HEK293 (cell line): ENCODE data around the gene DSCAML1.

ENCODE experiments used
- CTCF ChIA-PET: fragments of 350-600 bp; formaldehyde crosslinking; extraction: SDS; loops from one replicate; lab custom pipeline; 2021; ENCODE audit warnings: antibody characterized with exemption; lab: Yijun Ruan, JAX
- POLR2A ChIA-PET: fragments of 300-600 bp; formaldehyde crosslinking; extraction: SDS; loops from one replicate; lab custom pipeline; 2020; ENCODE audit warnings: antibody characterized with exemption, inconsistent platforms; lab: Yijun Ruan, JAX
- H3K27ac ChIP-seq: fragments of 200-500 bp; sonication (Bioruptor generic); 2 replicates; pipeline ENCODE4 v1.5.1; 2014; ENCODE audit warnings: low read depth, low read length, control low read depth, inconsistent platforms; ENCODE audit errors: extremely low read depth
- H3K36me3 ChIP-seq, 2 experiments: fragments of 200-500 bp in 1 of 2; sonication (Bioruptor generic) in 1 of 2; 1 replicate in 1 of 2; 2 replicates in 1 of 2; pipeline ENCODE4 v1.5.1; 2014 to 2017; ENCODE audit warnings: inconsistent platforms in 2 of 2, low read length in 2 of 2; ENCODE audit not compliant: control insufficient read depth in 2 of 2, insufficient read depth in 1 of 2
- H3K4me1 ChIP-seq: fragments of 200-500 bp; sonication (Bioruptor generic); 2 replicates; pipeline ENCODE4 v1.5.1; 2014; ENCODE audit warnings: mild to moderate bottlenecking, low read length, inconsistent platforms; ENCODE audit not compliant: control insufficient read depth, insufficient read depth
- H3K4me3 ChIP-seq: 2 replicates; pipeline ENCODE4 v1.5.1; 2011; ENCODE audit warnings: low read depth, mild to moderate bottlenecking, control low read depth, low read length, moderate library complexity
- H3K9me3 ChIP-seq: fragments of 200-500 bp; sonication (Bioruptor generic); 2 replicates; pipeline ENCODE4 v1.5.1; 2014; ENCODE audit warnings: low read depth, low read length, inconsistent platforms; ENCODE audit not compliant: control insufficient read depth, insufficient read depth
- EGR2 ChIP-seq: fragments of 450-650 bp; formaldehyde crosslinking; IDR thresholded peaks from 2 replicates; pipeline ENCODE4 v1.5.1; 2016; ENCODE audit warnings: low read depth, missing biosample characterization, missing genetic modification characterization
- KLF16 ChIP-seq: fragments of 450-650 bp; formaldehyde crosslinking; IDR thresholded peaks from 2 replicates; pipeline ENCODE4 v1.5.1; 2017; ENCODE audit warnings: missing biosample characterization, missing genetic modification characterization
- PRDM1 ChIP-seq: fragments of 450-650 bp; formaldehyde crosslinking; IDR thresholded peaks from 2 replicates; pipeline ENCODE4; 2016; ENCODE audit warnings: missing biosample characterization, missing genetic modification characterization
- SETDB1 ChIP-seq: IDR thresholded peaks from one replicate; pipeline ENCODE4 v1.6.1; 2017; ENCODE audit warnings: mild to moderate bottlenecking, low read length, moderate library complexity, mixed read lengths; ENCODE audit not compliant: insufficient read length
- YY1 ChIP-seq: fragments of 450-650 bp; formaldehyde crosslinking; IDR thresholded peaks from 2 replicates; pipeline ENCODE4 v1.5.1; 2018; ENCODE audit warnings: missing biosample characterization, missing genetic modification characterization
- ZBTB48 ChIP-seq: fragments of 450-650 bp; formaldehyde crosslinking; IDR thresholded peaks from 2 replicates; pipeline ENCODE4 v1.5.1; 2016; ENCODE audit warnings: missing biosample characterization, missing genetic modification characterization
- ZNF23 ChIP-seq: fragments of 450-650 bp; formaldehyde crosslinking; IDR thresholded peaks from 2 replicates; pipeline ENCODE4 v1.5.1; 2016; ENCODE audit warnings: missing biosample characterization, missing genetic modification characterization, borderline replicate concordance
- ZNF529 ChIP-seq: fragments of 450-650 bp; formaldehyde crosslinking; IDR thresholded peaks from 2 replicates; pipeline ENCODE4 v1.5.1; 2017; ENCODE audit warnings: missing genetic modification characterization, missing biosample characterization; ENCODE audit not compliant: insufficient replicate concordance
- ZNF624 ChIP-seq: fragments of 450-650 bp; formaldehyde crosslinking; IDR thresholded peaks from 2 replicates; pipeline ENCODE4 v1.5.1; 2017; ENCODE audit warnings: missing biosample characterization, missing genetic modification characterization
- TF ChIP-seq, protein P1 (sequence below): fragments of 450-650 bp; formaldehyde crosslinking; IDR thresholded peaks from 2 replicates; pipeline ENCODE4 v1.5.1; 2016; ENCODE audit warnings: missing biosample characterization, missing genetic modification characterization
- TF ChIP-seq, protein P2 (sequence below): fragments of 450-650 bp; formaldehyde crosslinking; IDR thresholded peaks from 2 replicates; pipeline ENCODE4 v1.5.1; 2016; ENCODE audit warnings: missing biosample characterization, missing genetic modification characterization
- TF ChIP-seq, protein P3 (sequence below): fragments of 450-650 bp; formaldehyde crosslinking; IDR thresholded peaks from 2 replicates; pipeline ENCODE4 v1.5.1; 2017; ENCODE audit warnings: missing biosample characterization, missing genetic modification characterization
- TF ChIP-seq, protein P4 (sequence below): fragments of 450-650 bp; formaldehyde crosslinking; IDR thresholded peaks from 2 replicates; pipeline ENCODE4 v1.5.1; 2016; ENCODE audit warnings: missing biosample characterization, missing genetic modification characterization

Gene DSCAML1

GRCh38 chr11:117633186-117633754, 163.7 kb downstream of the DSCAML1 start:
- Histone ChIP-seq H3K4me3 (no peak overlapping the region), H3K27ac (no peak overlapping the region), H3K4me1 (no peaks in the 10 kb centered on the region), H3K9me3 (no peaks in the 10 kb centered on the region), H3K36me3 (no peaks in the 10 kb centered on the region)
- TF ChIP-seq, protein P1, sequence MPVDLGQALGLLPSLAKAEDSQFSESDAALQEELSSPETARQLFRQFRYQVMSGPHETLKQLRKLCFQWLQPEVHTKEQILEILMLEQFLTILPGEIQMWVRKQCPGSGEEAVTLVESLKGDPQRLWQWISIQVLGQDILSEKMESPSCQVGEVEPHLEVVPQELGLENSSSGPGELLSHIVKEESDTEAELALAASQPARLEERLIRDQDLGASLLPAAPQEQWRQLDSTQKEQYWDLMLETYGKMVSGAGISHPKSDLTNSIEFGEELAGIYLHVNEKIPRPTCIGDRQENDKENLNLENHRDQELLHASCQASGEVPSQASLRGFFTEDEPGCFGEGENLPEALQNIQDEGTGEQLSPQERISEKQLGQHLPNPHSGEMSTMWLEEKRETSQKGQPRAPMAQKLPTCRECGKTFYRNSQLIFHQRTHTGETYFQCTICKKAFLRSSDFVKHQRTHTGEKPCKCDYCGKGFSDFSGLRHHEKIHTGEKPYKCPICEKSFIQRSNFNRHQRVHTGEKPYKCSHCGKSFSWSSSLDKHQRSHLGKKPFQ, result no peak
- ChIA-PET CTCF (interaction anchor here (2.0 kb wide), 1 partner anchor 12 kb away, joined by 5 read pairs; no protein-coding TSS in a partner anchor), POLR2A (interaction anchor here (0.6 kb wide), 1 partner anchor 40 kb away, joined by 5 read pairs; no protein-coding TSS in a partner anchor)

DNA sequence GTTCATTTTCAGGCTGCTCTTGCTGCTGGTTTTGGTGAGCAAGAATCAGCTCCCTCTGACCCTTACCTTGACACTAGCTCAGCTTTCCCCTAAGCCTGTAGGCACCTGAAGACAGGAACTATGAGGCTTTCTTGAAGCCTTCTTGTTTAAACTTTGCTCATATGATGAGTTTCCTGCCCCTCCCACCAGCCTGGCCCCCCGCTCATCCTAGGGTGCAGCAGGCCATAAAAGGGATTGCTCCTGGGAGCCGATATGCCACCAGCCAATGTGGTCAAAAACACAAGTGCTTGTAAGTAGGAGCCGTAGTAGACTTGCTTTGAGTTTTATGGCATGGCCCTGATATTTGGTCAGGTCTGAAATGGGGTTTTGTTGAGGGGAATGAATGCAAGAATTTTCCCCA, 164.7 kb downstream of the DSCAML1 start:
- Histone ChIP-seq H3K27ac (no peak overlapping the region), H3K4me3 (no peak overlapping the region), H3K9me3 (no peaks in the 10 kb centered on the region), H3K4me1 (no peaks in the 10 kb centered on the region), H3K36me3 (no peaks in the 10 kb centered on the region)
- POLR2A ChIA-PET, result no interaction called here
- CTCF ChIA-PET, result interaction anchor here (0.6 kb wide), 1 partner anchor 184 kb away, joined by 3 read pairs; no protein-coding TSS in a partner anchor
- TF ChIP-seq, protein P2, sequence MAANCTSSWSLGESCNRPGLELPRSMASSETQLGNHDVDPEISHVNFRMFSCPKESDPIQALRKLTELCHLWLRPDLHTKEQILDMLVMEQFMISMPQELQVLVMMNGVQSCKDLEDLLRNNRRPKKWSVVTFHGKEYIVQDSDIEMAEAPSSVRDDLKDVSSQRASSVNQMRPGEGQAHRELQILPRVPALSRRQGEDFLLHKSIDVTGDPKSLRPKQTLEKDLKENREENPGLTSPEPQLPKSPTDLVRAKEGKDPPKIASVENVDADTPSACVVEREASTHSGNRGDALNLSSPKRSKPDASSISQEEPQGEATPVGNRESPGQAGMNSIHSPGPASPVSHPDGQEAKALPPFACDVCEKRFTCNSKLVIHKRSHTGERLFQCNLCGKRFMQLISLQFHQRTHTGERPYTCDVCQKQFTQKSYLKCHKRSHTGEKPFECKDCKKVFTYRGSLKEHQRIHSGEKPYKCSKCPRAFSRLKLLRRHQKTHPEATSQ (tag by site-specific recombination), result no peak

DNA sequence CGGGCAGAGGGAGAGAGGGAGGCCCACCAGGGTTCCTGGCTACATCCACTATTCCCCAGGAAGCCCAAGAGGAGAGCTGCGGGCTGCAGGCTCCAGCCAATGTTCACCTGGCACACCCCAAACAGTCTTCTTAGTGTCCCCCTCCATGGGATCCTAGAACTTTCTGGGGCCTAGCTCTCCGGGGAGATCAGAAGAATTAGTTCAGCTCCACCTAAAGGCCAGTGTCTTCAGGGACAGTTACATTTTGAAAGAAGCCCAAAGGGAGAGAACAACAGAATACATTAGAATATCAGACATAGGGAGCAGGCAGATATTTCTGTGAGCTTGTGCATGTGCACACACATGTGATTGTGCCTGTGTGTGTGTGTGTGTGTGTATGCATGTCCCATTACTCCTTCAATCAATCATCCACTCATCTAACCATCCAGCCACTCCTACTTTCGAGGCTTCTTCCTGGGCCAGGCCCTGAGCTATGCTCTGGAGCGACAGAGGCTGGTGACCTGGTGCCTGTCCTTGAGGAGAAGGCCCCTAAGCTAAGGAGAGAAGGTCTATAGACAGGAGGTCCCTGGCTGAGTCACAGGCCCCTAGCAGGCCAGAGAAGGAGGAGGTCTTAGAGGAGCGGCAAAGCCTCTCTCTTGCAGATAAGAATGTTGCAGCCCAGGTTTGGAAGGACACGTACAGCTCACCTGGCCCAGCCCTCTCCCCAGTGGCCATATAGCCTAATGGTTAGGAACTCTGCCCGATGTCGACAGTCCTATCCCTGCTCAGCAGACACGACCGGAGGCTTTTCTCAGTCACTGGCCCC, 165.5 kb downstream of the DSCAML1 start:
- H3K9me3 ChIP-seq, result no peaks in the 10 kb centered on the region
- TF ChIP-seq YY1 (tag by site-specific recombination) (no peak), PRDM1 (tag by site-specific recombination) (no peak), ZNF23 (no peak), KLF16 (tag by site-specific recombination) (no peak), ZBTB48 (tag by site-specific recombination) (no peak), SETDB1 (no peak), ZNF529 (tag by site-specific recombination) (no peak), EGR2 (tag by site-specific recombination) (no peak), ZNF624 (no peak)
- TF ChIP-seq, protein P3, sequence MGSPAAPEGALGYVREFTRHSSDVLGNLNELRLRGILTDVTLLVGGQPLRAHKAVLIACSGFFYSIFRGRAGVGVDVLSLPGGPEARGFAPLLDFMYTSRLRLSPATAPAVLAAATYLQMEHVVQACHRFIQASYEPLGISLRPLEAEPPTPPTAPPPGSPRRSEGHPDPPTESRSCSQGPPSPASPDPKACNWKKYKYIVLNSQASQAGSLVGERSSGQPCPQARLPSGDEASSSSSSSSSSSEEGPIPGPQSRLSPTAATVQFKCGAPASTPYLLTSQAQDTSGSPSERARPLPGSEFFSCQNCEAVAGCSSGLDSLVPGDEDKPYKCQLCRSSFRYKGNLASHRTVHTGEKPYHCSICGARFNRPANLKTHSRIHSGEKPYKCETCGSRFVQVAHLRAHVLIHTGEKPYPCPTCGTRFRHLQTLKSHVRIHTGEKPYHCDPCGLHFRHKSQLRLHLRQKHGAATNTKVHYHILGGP (tag by site-specific recombination), result no peak
- TF ChIP-seq, protein P4, sequence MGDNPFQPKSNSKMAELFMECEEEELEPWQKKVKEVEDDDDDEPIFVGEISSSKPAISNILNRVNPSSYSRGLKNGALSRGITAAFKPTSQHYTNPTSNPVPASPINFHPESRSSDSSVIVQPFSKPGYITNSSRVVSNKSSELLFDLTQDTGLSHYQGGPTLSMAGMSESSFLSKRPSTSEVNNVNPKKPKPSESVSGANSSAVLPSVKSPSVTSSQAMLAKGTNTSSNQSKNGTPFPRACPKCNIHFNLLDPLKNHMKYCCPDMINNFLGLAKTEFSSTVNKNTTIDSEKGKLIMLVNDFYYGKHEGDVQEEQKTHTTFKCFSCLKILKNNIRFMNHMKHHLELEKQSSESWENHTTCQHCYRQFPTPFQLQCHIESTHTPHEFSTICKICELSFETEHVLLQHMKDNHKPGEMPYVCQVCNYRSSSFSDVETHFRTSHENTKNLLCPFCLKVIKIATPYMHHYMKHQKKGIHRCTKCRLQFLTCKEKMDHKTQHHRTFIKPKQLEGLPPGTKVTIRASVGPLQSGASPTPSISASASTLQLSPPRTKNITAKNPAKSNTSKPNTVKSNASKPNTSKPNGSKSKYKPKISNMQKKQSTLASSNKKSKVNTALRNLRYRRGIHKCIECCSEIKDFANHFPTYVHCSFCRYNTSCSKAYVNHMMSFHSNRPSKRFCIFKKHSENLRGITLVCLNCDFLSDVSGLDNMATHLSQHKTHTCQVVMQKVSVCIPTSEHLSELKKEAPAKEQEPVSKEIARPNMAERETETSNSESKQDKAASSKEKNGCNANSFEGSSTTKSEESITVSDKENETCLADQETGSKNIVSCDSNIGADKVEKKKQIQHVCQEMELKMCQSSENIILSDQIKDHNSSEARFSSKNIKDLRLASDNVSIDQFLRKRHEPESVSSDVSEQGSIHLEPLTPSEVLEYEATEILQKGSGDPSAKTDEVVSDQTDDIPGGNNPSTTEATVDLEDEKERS (tag by site-specific recombination), result no peak
- H3K4me1 ChIP-seq, result no peaks in the 10 kb centered on the region
- H3K4me3 ChIP-seq, result no peak overlapping the region
- ChIA-PET CTCF (interaction anchor here (0.6 kb wide), 3 partner anchors 82 to 337 kb away, joined by 3 to 4 read pairs (median 3); no protein-coding TSS in a partner anchor), POLR2A (no interaction called here)
- no peak overlapping the region for H3K27ac ChIP-seq
- H3K36me3 ChIP-seq, result no peaks in the 10 kb centered on the region
